ENCODE measurements around the gene LAMB1.

Gene LAMB1

DNA sequence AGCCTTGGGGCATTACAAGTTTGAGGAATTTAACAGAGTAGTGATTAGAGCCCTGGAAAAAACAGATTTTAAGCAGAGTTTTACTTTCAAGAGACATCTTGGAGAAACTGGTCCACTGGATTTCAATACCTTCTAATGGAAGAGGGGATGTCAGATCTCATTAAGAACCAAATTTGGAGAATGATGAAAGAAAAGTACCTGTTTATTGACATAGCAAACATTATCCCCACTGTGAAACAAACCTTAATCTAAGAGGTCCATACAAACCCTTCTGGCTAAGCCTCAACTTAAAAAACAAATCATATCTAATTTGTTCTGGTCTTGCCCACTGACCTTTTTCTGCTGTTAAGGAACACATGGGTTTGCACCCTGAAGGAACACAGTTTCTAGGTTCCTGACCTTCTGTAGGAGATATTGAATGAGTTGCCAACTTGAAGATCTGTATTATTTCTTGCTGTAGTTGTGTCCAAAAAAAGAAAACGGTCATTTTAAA, 53.5 kb downstream of the LAMB1 start:
- in situ Hi-C loops (cut with MboI; ENCODE audit: low sequenced_read_pairs): no loop called here

DNA sequence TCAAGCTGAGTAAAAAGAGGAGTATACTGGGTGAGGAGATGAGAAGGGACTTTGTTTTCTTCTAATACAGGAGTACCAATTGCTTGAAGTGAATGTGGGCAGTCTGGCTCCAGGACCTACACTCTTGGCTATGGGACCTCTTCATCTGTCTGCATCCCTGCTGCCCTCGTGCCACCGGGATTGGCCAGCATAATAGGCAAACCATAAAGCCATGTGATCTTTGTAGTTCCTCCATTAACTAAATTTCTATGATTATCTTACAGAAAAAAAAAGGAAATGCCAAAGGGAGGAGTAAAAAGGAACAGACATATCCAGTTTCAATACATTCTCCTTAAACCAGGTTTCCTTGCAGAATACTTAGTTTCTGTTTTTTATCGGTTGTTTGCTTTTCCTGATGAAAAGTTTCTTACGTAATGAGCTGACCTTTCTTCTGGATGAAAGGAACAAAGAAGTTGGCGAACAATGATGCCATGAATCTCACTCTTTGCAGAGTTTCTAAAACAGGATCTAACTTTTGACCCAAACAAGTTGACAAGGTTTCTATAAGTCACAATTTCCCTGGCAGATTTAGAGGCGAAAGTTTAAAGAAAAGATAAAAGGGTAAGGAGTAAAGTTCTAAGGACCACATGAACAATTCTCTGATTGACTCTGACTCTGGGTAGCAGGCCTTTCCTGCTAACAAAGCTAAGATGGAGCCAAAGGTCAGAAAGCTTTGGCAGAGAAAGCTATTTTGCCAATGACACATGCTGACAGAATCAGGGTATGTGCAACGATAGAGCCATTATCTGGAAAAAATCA, 54.1 kb downstream of the LAMB1 start:
- in situ Hi-C loops (cut with MboI; ENCODE audit: low sequenced_read_pairs): no loop called here

DNA sequence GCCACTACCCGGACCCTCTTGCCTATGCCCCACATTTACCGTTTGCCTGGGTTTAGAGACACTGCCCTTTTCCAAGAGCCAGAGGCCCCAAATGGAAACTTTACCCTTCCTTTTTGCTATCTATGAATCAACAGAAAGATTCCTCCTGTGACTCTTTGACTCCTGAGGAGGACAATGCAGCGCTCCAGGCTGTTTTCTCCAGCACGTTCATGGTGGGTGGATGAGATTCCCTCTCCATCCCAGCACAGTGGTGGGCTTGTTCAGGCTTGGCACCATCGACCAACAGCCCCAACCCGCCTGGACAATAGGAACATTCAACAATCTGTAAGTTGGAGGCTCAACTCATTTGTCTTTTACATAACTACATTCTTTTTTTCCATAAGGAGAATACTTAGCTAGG, 56.1 kb downstream of the LAMB1 start:
- in situ Hi-C loops (cut with MboI; ENCODE audit: low sequenced_read_pairs): no loop called here

DNA sequence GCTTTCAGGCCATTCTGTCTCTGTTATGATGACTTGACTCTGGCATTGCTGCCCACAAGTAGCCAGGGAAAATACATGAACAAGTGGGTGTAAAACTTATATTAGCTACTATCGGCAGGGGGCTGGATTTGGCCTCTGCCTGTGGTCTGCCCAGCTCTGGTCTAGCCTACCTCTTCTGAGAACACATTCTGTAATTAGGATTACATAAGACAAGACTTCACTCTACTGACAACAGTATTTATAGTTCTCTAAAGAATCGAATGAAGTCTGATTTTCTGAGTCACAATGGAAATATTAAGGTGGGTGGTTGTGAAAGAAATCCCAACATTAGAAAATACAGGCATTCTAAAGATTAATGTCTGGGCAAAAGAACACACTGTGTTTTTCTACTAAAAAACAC, 56.5 kb downstream of the LAMB1 start:
- in situ Hi-C loops (cut with MboI; ENCODE audit: low sequenced_read_pairs): no loop called here

DNA sequence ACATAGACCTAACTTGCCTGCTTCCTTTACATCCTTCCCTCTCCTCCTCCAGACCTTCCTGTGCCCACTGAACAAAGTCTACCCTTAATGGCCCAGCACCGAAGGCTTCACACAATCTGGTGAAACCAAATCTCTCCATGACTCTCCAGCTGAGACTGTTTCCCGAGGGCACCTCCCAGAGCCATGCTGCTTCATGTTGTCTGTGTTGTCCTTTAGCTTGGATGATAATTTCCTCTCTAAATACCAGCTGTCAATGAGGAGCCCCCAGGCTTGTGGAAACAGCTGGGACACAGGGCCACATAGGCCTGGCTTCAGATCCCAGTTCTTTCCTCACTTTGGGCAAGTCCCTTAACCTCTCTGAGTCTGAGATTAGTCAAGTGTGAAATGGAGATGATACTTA, 57.6 kb downstream of the LAMB1 start:
- in situ Hi-C loops (cut with MboI; ENCODE audit: low sequenced_read_pairs): no loop called here

DNA sequence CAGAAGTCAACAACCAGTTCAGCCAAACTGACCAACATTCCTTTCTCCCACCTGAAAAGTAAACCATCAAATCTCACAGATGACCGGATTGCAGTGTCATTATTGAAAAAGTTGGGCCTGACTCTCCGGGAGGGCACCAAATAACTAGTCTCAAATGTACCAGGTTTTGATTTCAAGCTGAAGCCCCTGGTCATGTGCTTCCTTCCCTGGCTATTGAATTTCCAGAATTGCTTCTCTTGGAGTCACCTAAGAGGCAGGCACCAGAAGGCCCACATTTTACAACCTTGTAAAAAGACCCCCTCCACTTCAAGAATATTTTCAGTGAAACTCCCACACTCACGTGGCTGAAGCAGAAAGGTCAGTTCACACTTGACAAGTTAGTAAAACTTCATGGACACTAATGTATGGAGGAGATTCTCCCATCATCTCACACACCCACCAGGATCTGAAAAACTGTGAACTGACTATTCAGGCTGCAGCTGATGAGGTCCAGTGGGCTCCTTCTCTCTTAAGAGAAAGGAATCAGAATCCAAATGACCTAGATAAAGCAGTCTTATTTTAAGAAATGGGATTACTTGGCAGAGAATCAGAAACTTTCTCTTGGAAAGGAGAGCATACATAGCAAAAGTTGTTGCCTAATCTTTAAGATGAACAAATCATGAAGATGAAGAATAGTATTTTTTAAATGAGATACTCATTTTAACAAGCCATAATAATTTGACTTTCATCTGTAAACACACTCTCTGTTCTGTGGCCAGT, 58.4 kb downstream of the LAMB1 start:
- in situ Hi-C loops (cut with MboI; ENCODE audit: low sequenced_read_pairs): no loop called here

DNA sequence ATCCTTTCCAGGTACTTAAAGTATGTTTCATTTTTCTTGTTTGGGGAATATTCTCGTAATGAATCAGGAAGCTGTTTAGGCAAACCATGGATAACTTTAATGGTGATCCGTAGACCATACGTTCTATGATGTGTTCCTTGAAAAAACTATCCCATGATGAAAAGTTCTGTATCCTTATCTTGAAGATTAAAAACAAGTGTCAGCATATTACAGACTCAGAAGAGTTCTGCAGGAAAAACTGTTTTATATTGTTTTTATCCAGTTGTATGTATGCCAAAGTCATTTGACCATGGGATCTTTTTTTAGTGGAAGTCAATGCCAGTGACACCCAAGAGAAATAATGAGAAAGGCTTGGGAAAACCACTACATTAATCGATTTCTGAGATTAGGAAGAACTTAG, 59.9 kb downstream of the LAMB1 start:
- in situ Hi-C loops (cut with MboI; ENCODE audit: low sequenced_read_pairs): no loop called here

DNA sequence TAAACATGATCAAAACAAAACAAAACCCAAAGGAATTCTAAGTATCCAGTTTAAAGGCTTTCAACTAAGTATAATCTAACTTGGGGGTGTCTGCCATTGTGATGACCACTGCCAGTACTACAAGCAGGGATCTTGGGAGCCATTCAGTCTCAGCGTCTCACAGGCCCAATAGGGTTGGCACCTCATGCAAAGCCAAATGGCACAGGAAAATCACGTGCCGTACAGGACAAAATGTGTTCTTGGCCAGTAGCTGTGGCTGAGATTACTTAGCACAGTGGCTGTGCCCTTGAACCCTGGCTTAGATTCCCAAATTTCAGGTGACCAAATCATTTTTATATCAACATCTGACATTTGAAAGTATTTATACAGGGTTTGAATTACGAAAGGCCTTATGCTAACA, 62.0 kb downstream of the LAMB1 start:
- in situ Hi-C loops (cut with MboI; ENCODE audit: low sequenced_read_pairs): no loop called here

DNA sequence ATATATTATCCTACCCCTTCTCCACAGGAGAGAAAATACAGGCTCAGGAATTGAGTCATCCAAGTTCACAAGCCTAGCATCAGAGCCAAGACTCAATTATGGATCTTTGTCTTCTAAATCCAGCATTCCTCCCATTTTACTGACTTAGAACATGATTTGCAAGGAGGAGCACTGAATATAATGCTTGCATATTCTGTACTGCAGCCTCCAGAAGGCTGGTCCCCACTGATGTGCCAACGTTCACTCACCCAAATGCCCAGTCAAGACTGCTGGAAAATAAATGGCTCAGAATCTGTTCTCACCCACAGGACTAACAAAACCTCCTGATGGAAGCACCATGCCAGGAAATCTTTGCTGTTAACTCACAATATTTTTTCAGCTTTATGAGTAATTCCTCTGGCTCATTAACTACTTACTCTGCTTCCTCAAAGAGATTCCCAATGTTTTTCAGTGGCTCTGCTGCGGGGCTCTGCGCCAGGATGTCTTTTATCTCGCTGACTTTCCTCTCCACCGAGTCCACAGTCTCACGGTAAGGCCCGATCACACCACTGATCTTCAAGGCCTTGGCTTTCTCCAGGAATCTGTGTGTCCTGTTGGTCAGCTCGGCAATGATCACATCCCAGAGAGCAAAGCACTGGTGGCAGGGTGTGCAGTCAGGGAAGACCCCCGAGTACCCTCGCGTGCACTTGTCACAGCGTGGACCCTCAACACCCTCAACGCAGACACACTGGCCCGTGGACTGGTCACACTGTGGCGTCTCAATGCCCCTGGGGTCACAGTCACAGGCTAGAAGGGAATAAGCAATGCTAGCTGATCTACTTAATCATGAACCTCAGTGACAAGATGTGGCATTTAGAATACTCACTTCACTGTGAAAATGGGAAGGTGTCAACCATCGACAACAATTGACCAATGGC, 63.1 kb downstream of the LAMB1 start:
- in situ Hi-C loops (cut with MboI; ENCODE audit: low sequenced_read_pairs): no loop called here

DNA sequence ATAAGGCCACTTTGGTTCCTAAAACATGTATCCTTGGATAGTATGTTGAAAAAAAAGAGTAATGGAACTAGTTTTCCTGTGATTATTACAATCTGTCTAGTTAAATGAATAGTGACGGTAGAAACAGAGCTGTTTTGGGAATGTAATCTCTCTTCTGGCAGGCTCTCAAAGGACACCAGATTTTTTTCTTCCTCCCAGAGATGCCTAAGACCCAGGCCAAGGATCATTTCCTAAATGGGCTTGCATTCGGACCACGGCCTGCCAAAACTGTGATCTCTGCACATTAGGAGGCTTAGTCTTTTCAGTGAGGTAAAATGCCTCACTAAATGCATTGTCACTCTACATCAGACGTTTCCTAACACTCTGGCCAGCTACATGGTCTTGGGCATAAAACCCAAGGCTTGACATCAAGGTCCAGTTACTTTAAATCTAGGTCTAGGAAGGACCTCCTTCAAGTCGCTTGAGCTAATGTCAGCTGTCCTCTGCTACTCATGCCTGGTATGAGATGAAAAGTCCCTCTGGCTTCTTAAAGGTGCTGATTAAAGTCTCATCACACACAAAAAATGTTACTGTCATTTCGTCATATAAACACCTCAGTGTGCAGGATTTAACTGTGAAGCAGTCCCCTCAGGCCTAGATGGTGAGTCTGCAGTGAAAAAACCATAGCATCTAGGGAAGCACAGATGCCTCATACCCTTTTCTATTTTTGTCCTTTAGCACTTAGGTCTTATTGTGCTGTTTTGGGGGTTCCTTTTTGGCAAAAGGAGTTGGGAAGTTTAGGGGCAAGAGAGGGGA, 64.3 kb downstream of the LAMB1 start:
- in situ Hi-C loops (cut with MboI; ENCODE audit: low sequenced_read_pairs): no loop called here

DNA sequence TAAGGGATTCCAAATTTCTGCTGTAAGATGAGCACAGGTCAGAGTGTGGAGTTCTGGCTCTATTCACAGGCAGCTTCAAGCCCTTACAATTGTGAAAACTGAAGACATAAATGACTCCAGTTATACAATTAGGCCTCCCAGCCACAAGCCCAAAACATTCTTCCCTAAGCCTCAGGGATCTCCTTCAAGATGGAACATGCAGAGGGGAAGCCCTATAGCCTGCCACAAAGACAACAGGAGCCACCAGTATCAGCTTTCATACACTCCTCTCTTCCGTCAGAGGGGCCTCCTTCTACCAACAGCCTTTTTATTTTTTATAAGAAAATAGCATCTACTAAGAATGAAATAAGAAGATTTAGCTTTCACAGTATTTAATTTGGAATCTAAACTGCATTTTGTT, 65.4 kb downstream of the LAMB1 start:
- in situ Hi-C loops (cut with MboI; ENCODE audit: low sequenced_read_pairs): no loop called here

DNA sequence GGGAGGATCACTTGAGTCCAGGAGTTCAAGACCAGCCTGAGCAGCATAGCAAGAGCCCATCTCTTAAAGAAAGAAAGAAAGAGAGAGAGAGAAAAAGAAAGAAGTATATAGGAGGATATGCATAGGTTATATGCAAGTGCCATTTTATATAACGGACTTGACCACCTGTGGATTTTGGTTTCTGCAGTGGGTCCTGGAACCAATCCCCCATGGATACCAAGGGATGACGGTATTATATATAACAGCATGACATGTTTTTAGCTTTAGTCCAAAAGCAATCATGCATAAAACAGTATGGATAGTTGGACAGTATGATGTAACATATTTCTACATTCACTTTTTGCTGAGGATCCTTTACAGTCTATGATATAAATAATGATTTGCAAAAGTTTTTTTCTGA, 66.6 kb downstream of the LAMB1 start:
- in situ Hi-C loops (cut with MboI; ENCODE audit: low sequenced_read_pairs): no loop called here

DNA sequence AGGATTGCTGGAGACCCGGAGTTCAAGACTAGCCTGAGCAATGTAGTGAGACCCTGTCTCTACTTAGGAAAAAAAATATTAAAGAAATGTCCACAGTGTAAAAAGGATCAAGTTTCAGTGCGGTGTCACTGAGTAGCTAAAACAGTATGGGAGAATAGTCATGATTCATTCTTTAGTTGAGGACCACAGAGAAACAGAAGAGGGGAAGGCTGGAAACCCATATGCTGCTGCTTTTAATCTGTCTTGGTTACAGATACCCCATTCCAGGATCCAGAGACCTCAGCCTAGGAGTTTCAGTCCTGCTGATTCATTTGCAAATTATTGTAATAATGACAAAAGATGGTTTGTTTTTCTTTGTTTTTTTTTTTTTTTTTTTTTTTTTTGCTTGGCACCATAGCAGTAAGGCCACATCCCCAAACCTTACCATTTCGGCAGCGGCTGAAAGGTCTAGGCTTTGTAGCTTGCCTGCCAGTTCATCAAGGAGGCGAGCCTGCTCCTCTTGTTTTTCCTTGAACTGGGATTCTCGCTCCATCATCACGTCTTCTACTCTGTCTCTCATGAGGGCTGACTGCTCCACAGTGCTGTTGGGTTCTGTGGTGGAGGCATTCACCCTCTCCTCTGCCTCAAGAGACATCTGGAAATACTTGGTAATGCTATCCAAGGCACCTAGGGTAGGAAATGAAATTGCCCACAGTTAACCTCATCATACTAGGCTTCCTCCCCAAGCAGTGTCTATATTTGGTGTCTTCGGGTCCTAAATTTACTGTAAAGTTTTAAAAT, 67.8 kb downstream of the LAMB1 start:
- in situ Hi-C loops (cut with MboI; ENCODE audit: low sequenced_read_pairs): no loop called here

DNA sequence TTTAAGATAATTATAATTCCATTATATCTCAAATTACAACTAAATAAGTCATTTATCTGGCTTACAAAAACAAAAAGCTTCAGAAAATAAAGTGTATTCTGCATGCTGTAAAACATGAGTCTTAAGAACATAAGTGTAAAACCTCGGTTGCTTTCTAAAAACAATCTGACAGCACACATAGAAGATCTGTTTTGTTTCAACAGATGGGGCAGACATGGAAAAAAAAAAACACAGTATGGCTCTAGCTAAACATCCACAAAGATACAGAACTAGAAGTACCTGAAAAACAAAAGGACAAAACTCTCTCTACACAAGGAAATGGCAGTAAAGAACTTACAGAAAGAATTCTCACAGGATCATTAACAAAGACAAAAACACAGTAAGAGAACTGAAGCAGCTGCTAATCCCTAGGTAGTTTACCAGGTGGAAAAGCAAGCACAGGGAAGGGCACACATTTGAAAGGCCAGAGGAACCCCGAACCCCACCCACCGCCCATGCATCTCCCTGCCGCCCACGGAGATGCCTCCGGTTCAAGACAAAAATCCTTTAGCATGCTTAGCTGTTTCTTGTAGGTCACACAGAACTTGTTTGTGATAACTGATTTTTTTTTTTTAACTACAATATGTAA, 69.5 kb downstream of the LAMB1 start:
- in situ Hi-C loops (cut with MboI; ENCODE audit: low sequenced_read_pairs): no loop called here

DNA sequence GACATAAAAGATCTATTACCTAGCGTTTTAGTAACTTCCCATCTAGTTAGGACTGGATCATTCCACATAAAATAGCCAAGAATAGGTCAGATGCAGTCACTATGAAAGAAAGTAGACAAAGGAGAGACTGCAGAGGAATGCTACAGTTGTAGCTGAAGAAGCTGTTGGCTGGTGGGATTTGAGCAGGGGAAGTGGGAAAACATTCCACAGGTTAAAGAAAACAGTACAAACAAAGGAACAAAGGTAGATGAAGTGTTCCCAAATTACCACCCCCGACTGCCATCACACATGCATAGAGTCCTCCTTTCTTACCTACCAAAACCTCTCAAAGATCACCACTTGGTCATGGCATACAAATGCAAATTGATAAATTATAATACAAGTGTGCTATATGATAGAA, 70.2 kb downstream of the LAMB1 start:
- in situ Hi-C loops (cut with MboI; ENCODE audit: low sequenced_read_pairs): no loop called here

DNA sequence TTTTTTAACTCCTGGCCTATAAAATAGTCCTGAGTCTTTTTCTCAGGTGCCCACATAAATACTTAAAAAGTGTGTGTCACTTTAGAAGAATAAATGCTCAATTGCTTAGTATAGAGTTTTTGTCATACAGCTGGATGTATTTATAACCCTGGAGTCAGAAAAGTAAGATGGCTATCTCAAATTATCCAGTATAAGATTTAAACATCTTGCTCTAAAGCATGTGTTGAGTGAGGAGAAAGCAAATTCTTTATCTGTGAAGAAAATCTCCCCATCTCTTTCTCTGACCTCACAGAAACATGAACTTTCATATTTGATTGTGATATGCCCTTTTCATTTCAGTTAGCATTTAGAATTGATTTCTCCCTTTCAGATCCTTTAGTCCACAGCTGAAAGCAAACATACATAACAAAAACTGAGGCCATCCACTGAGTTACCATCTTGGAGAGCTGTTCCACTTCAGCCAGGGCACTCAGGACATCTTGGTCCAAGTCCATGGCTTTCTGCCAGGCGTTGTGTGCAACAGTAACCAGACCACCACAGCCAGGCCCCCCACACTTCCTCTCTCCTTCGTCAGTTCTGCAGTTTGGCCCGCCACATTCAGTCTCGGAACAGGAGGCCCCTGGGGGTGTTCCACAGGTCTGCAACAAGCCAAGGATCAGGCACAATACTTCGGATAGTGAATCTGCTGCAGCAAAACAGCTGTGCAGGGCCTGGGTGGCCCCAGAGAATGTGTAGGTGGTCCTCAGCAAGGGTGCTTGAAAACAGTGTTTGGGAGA, 71.0 kb downstream of the LAMB1 start:
- in situ Hi-C loops (cut with MboI; ENCODE audit: low sequenced_read_pairs): no loop called here

DNA sequence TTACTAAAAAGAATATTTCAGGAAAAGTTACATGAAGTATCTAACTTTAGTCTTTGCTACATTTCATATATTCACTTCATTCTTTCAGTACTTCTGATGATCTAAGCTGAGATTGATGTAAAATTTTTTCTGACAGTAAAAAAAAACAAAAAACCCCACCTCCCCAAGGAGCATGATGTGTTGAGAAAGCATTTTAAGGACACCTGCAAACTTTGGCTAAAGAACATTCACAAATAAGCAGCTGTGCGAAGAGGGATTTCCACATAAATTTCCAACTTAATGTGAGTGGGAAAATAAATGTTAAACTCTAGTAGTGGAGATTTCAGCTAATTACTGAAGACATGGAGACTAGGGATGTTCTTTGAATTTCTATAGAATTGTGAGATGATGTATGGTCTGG, 76.5 kb downstream of the LAMB1 start:
- in situ Hi-C loops (cut with MboI; ENCODE audit: low sequenced_read_pairs): no loop called here

DNA sequence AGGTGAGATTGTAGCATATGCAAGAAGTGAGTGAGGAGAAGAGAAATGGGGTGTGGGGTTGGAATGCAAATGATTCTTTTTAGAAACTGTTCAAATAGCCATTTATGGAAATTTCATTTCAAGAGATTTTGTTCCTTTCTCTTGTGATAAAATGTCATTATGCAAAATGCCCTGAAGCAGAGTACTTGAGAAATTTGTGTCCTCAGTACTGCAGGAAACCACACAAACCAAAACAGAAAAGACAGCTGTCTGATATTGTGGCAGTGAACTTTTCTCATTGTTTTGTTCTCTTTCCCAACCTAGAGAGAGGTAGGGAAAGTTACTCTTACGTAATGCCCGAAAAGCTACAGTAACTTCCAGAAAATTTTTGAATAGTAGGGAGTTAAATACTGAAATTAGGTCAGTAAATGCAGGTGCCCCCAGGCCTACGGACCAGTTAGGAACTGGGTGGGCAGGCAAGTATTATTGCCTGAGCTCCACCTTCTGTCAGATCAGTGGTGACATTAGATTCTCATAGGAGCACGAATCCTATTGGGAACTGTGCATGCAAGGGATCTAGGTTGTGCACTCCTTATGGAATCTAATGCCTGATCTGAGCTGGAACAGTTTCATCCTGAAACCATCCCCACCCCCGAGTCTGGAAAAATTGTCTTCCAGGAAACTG, 78.0 kb downstream of the LAMB1 start:
- in situ Hi-C loops (cut with MboI; ENCODE audit: low sequenced_read_pairs): no loop called here
